ENCODE measurements around the gene LONRF2.
"Not testable (repeated sequence)": the region's sequence is repeated elsewhere in the genome, so short reads cannot be mapped to it uniquely, and the experiment has no call there.

Gene LONRF2

DNA sequence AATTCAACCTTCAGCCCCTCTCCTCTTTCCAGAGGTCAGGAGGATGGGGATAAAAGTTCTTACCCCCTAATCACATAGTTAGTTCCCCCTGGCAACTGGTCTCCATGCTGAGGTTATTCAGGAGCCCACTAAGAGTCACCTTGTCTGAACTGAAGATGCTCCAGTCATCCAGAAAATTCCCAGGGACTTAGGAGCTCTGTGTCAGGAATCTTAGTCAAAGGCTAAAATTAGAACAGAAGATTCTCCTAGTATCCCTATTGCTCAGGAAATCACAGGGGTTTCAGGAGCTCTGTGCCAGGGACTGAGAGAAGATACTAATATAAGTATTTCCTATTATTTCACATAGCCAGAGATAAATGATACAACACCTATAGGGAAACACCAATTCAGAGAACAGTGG lies 37.3 kb upstream of the LONRF2 start:
- Histone ChIP-seq H4K20me1 (ENCODE audit: insufficient read depth, low read length) (no peaks in the 10 kb centered on the region), H3K27ac (ENCODE audit: low read length) (no peak overlapping the region), H3K4me2 (ENCODE audit: low read length) (no peak overlapping the region), H3K9me3 (ENCODE audit: insufficient read depth, low read length) (peaks cover 6% of the 10 kb centered on the region; the same call in 1 of the 2 replicates), H2AFZ (ENCODE audit: low read depth, low read length) (no peak overlapping the region), H3K9ac (ENCODE audit: low read length) (no peak overlapping the region), H3K79me2 (ENCODE audit: low read length) (no peaks in the 10 kb centered on the region), H3K27me3 (ENCODE audit: low read depth, low read length) (no peaks in the 10 kb centered on the region), H3K4me1 (ENCODE audit: low read length) (peaks cover 7% of the 10 kb centered on the region), H3K4me3 (ENCODE audit: low read length) (no peak overlapping the region), H3K36me3 (replicated peaks; ENCODE audit: low read depth, low read length) (no peaks in the 10 kb centered on the region)
- TF ChIP-seq, protein P1, sequence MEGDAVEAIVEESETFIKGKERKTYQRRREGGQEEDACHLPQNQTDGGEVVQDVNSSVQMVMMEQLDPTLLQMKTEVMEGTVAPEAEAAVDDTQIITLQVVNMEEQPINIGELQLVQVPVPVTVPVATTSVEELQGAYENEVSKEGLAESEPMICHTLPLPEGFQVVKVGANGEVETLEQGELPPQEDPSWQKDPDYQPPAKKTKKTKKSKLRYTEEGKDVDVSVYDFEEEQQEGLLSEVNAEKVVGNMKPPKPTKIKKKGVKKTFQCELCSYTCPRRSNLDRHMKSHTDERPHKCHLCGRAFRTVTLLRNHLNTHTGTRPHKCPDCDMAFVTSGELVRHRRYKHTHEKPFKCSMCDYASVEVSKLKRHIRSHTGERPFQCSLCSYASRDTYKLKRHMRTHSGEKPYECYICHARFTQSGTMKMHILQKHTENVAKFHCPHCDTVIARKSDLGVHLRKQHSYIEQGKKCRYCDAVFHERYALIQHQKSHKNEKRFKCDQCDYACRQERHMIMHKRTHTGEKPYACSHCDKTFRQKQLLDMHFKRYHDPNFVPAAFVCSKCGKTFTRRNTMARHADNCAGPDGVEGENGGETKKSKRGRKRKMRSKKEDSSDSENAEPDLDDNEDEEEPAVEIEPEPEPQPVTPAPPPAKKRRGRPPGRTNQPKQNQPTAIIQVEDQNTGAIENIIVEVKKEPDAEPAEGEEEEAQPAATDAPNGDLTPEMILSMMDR (IDR thresholded peaks at IDR 0.05; ENCODE audit: low read depth, low read length): no peak

DNA sequence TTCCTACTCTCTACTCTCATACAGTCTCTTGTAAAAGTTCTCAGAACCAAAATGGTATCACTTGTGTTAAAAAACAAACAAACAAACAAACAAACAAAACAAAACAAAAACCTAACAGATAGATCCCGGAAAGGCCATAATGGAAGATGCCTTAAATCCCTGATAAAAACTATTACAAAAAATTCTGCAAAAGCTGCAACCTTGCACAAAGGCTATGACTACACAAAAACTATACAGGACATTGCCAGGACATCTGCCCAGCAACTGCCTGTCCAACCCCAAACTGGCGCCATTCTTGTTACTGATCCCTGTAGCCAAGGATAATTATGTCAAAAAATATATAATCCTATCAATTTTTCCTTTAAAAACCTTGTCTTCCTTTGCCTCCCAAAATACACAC lies 36.3 kb upstream of the LONRF2 start:
- Histone ChIP-seq H3K4me2 (ENCODE audit: low read length) (no peak overlapping the region), H3K36me3 (replicated peaks; ENCODE audit: low read depth, low read length) (no peaks in the 10 kb centered on the region), H2AFZ (ENCODE audit: low read depth, low read length) (no peak overlapping the region), H3K9me3 (ENCODE audit: insufficient read depth, low read length) (peaks cover 6% of the 10 kb centered on the region; the same call in 1 of the 2 replicates), H4K20me1 (ENCODE audit: insufficient read depth, low read length) (no peaks in the 10 kb centered on the region), H3K79me2 (ENCODE audit: low read length) (no peaks in the 10 kb centered on the region), H3K27ac (ENCODE audit: low read length) (no peak overlapping the region), H3K4me1 (ENCODE audit: low read length) (peaks cover 7% of the 10 kb centered on the region), H3K4me3 (ENCODE audit: low read length) (no peak overlapping the region), H3K9ac (ENCODE audit: low read length) (no peak overlapping the region), H3K27me3 (ENCODE audit: low read depth, low read length) (no peaks in the 10 kb centered on the region)
- TF ChIP-seq, protein P1 (IDR thresholded peaks at IDR 0.05; ENCODE audit: low read depth, low read length): no peak
- TF ChIP-seq EZH2phosphoT487 (IDR thresholded peaks at IDR 0.05; ENCODE audit: low read depth): no peak

DNA sequence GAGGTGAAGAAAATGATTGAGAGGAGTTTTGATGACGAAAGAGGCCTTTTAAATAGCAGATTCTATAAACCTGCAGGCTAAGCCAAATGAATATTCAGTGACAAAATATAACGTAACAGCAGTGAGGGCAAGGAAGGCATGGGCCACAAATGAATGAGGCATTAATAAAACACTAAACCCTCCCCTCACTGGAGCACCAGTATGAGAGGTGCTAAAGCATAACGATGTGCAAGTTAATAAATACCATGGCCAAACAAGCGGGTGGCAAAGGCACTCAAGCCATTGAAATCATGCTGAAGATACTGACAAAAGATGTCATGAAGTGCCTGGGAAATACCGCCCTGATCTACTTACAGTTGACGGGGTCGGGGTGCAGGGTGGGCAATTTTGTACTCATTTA lies 30.2 kb upstream of the LONRF2 start:
- H3K9ac ChIP-seq (ENCODE audit: low read length): no peak overlapping the region
- H3K9me3 ChIP-seq (ENCODE audit: insufficient read depth, low read length): peaks cover 6% of the 10 kb centered on the region; the same call in 1 of the 2 replicates
- no peak overlapping the region for H3K4me3 ChIP-seq (ENCODE audit: low read length)
- H3K27me3 ChIP-seq (ENCODE audit: low read depth, low read length): no peaks in the 10 kb centered on the region
- no peaks in the 10 kb centered on the region for H4K20me1 ChIP-seq (ENCODE audit: insufficient read depth, low read length)
- TF ChIP-seq, protein P1 (IDR thresholded peaks at IDR 0.05; ENCODE audit: low read depth, low read length): no peak
- TF ChIP-seq EZH2phosphoT487 (IDR thresholded peaks at IDR 0.05; ENCODE audit: low read depth): no peak
- no peaks in the 10 kb centered on the region for H3K79me2 ChIP-seq (ENCODE audit: low read length)
- no peak overlapping the region for H3K27ac ChIP-seq (ENCODE audit: low read length)
- H2AFZ ChIP-seq (ENCODE audit: low read depth, low read length): no peak overlapping the region
- H3K4me1 ChIP-seq (ENCODE audit: low read length): peaks cover 7% of the 10 kb centered on the region
- no peak overlapping the region for H3K4me2 ChIP-seq (ENCODE audit: low read length)
- no peaks in the 10 kb centered on the region for H3K36me3 ChIP-seq (replicated peaks; ENCODE audit: low read depth, low read length)

DNA sequence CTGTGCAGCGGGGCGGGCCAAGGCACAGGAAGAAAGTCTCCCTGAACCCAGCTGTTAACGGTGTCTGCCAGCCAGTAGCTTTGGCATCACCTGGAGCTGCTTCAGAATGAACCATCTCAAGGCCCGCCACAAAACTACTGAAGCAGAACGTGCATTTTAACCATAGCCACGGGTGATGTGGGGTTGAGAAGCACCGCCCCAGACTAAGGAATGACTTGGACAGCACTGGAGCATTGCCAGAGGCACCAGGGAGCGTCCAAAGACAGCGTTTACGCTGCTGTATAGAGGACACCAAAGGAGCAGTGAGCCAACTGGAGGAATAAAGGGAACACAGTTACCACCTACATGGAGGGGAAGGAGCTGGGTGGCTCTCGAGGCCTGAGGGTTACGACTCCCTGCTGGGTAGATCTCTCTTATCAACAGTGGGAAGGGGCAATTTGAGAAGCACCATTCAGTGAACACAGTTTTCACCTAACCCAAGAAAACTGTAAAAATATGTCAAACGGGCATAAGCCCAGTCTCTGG lies 28.4 kb upstream of the LONRF2 start:
- H3K36me3 ChIP-seq (replicated peaks; ENCODE audit: low read depth, low read length): no peaks in the 10 kb centered on the region
- H3K79me2 ChIP-seq (ENCODE audit: low read length): no peaks in the 10 kb centered on the region
- peaks cover 3% of the 10 kb centered on the region for H3K4me1 ChIP-seq (ENCODE audit: low read length)
- no peak overlapping the region for H3K4me2 ChIP-seq (ENCODE audit: low read length)
- no peaks in the 10 kb centered on the region; the same call in 1 of the 2 replicates for H3K9me3 ChIP-seq (ENCODE audit: insufficient read depth, low read length)
- no peaks in the 10 kb centered on the region for H4K20me1 ChIP-seq (ENCODE audit: insufficient read depth, low read length)
- no peaks in the 10 kb centered on the region for H3K27me3 ChIP-seq (ENCODE audit: low read depth, low read length)
- H3K27ac ChIP-seq (ENCODE audit: low read length): no peak overlapping the region
- H3K4me3 ChIP-seq (ENCODE audit: low read length): no peak overlapping the region
- H3K9ac ChIP-seq (ENCODE audit: low read length): no peak overlapping the region
- TF ChIP-seq EZH2phosphoT487 (IDR thresholded peaks at IDR 0.05; ENCODE audit: low read depth): no peak
- TF ChIP-seq, protein P1 (IDR thresholded peaks at IDR 0.05; ENCODE audit: low read depth, low read length): no peak
- H2AFZ ChIP-seq (ENCODE audit: low read depth, low read length): no peak overlapping the region

DNA sequence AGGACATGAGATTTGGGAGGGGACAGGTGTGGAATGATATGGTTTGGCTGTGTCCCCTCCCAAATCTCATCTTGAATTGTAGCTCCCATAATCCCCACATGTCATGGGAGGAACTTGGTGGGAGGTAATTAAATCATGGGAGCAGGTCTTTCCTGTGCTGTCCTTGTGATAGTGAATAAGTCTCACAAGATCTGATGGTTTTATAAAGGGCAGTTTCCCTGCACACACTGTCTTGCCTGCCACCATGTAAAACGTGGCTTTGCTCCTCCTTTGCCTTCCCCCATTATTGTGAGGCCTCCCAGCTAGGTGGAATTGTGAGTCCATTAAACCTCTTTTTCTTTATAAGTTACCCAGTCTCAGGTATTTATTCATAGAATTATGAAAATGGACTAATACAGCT lies 22.8 kb upstream of the LONRF2 start:
- not testable (repeated sequence) for H3K4me1 ChIP-seq (ENCODE audit: low read length); H4K20me1 ChIP-seq (ENCODE audit: insufficient read depth, low read length); H3K27ac ChIP-seq (ENCODE audit: low read length); H2AFZ ChIP-seq (ENCODE audit: low read depth, low read length); H3K79me2 ChIP-seq (ENCODE audit: low read length); H3K4me2 ChIP-seq (ENCODE audit: low read length); H3K36me3 ChIP-seq (replicated peaks; ENCODE audit: low read depth, low read length); H3K9ac ChIP-seq (ENCODE audit: low read length); H3K27me3 ChIP-seq (ENCODE audit: low read depth, low read length); H3K4me3 ChIP-seq (ENCODE audit: low read length); H3K9me3 ChIP-seq (ENCODE audit: insufficient read depth, low read length)

All from OCI-LY3 (cell line).